ENCODE measurements around the gene THAP7.

GRCh38 chr22:20962491-20962945 lies 39.4 kb downstream of the THAP7 start:
- TF ChIP-seq CTCF (IDR thresholded peaks at IDR 0.05) (no peak), EZH2phosphoT487 (IDR thresholded peaks at IDR 0.05) (no peak), EZH2 (IDR thresholded peaks at IDR 0.05) (no peak)

All from neural progenitor cell (in vitro differentiated cells).